Neural crest cell (in vitro differentiated cells): ENCODE results near the gene EDDM13. TPM values are rescaled to one million over a fixed set of nuclear protein-coding genes. Genes with fewer than 3 reads are reported as not detected.
"Not testable (repeated sequence)": the region's sequence is repeated elsewhere in the genome, so short reads cannot be mapped to it uniquely, and the experiment has no call there.

Experiments used
- DNase-seq: peaks from one replicate; pipeline ENCODE4 v3.0.0; 2021; ENCODE audit warnings: low read depth, mixed read lengths, low spot score
- H3K27ac Mint-ChIP-seq: one replicate; pipeline ENCODE4 v1.8.0; 2021; ENCODE audit warnings: mild to moderate bottlenecking, mixed read lengths; ENCODE audit not compliant: unreplicated experiment
- H3K27me3 Mint-ChIP-seq: 2 replicates; pipeline ENCODE4 v1.8.0; 2021; ENCODE audit warnings: low read depth, mild to moderate bottlenecking, mixed read lengths
- H3K36me3 Mint-ChIP-seq: 2 replicates; pipeline ENCODE4 v1.8.0; 2021; ENCODE audit warnings: low read depth, mild to moderate bottlenecking, mixed read lengths
- H3K4me1 Mint-ChIP-seq: 2 replicates; pipeline ENCODE4 v1.8.0; 2021; ENCODE audit warnings: mixed read lengths
- H3K4me3 Mint-ChIP-seq: one replicate; pipeline ENCODE4 v1.8.0; 2021; ENCODE audit warnings: mild to moderate bottlenecking, mixed read lengths
- H3K9me3 Mint-ChIP-seq: 2 replicates; pipeline ENCODE4 v1.8.0; 2021; ENCODE audit warnings: mixed read lengths
- CTCF ChIP-seq: fragments of 200-600 bp; sonication (generic); conservative IDR thresholded peaks from 2 replicates; pipeline ENCODE4 v1.5.0; 2021; ENCODE audit warnings: antibody characterized with exemption, mild to moderate bottlenecking
- total RNA-seq: library from RNA; stranded (reverse); gene quantifications from 2 replicates; pipeline ENCODE4 v1.2.1, GENCODE V29; 2021

Gene EDDM13
- total RNA-seq, 1 donor from 2014 or later, result not detected

- DNase-seq, result no peak
- peaks cover 4% of the 10 kb centered on the region for H3K4me1 Mint-ChIP-seq
- peaks cover 19% of the 10 kb centered on the region for H3K27me3 Mint-ChIP-seq
- TF ChIP-seq CTCF, result no peak
- H3K4me3 Mint-ChIP-seq, result no peak overlapping the region
- no peak overlapping the region for H3K27ac Mint-ChIP-seq
- no peaks in the 10 kb centered on the region for H3K36me3 Mint-ChIP-seq
- peaks cover 8% of the 10 kb centered on the region for H3K9me3 Mint-ChIP-seq
Measured at GRCh38 chr19:56324436-56324835, 51.9 kb downstream of the EDDM13 start.

- TF ChIP-seq CTCF, result no peak
- Mint-ChIP-seq H3K9me3 (peaks cover 8% of the 10 kb centered on the region), H3K36me3 (peaks cover 3% of the 10 kb centered on the region), H3K4me1 (no peaks in the 10 kb centered on the region), H3K27ac (no peak overlapping the region), H3K4me3 (no peak overlapping the region), H3K27me3 (peaks cover 13% of the 10 kb centered on the region)
- no peak for DNase-seq
Measured at GRCh38 chr19:56332695-56333094, 60.1 kb downstream of the EDDM13 start.

GRCh38 chr19:56333506-56333905, 61.0 kb downstream of the EDDM13 start:
- TF ChIP-seq CTCF, result peak; percentile 85
- peaks cover 3% of the 10 kb centered on the region for H3K36me3 Mint-ChIP-seq
- DNase-seq, result peak; percentile 32
- peaks cover 13% of the 10 kb centered on the region for H3K27me3 Mint-ChIP-seq
- H3K4me1 Mint-ChIP-seq, result no peaks in the 10 kb centered on the region
- no peak overlapping the region for H3K4me3 Mint-ChIP-seq
- no peak overlapping the region for H3K27ac Mint-ChIP-seq
- peaks cover 8% of the 10 kb centered on the region for H3K9me3 Mint-ChIP-seq

- H3K36me3 Mint-ChIP-seq, H3K4me3 Mint-ChIP-seq, H3K27ac Mint-ChIP-seq, H3K4me1 Mint-ChIP-seq, DNase-seq: not testable (repeated sequence)
- Mint-ChIP-seq H3K27me3 (peaks cover 11% of the 10 kb centered on the region), H3K9me3 (peaks cover 11% of the 10 kb centered on the region)
Measured at GRCh38 chr19:56335371-56335770, 62.8 kb downstream of the EDDM13 start.

GRCh38 chr19:56337077-56337476, 64.5 kb downstream of the EDDM13 start:
- H3K36me3 Mint-ChIP-seq, result peaks cover 14% of the 10 kb centered on the region
- peaks cover 15% of the 10 kb centered on the region for H3K9me3 Mint-ChIP-seq
- H3K4me1 Mint-ChIP-seq, DNase-seq, H3K27ac Mint-ChIP-seq, H3K27me3 Mint-ChIP-seq, H3K4me3 Mint-ChIP-seq: not testable (repeated sequence)

- not testable (repeated sequence) for H3K27ac Mint-ChIP-seq, DNase-seq, H3K4me1 Mint-ChIP-seq, H3K27me3 Mint-ChIP-seq, H3K4me3 Mint-ChIP-seq
- Mint-ChIP-seq H3K9me3 (peaks cover 20% of the 10 kb centered on the region), H3K36me3 (peaks cover 23% of the 10 kb centered on the region)
Measured at GRCh38 chr19:56339031-56339430, 66.5 kb downstream of the EDDM13 start.

GRCh38 chr19:56341948-56342347, 69.4 kb downstream of the EDDM13 start:
- Mint-ChIP-seq H3K27ac (no peak overlapping the region), H3K36me3 (peaks cover 24% of the 10 kb centered on the region), H3K4me3 (no peak overlapping the region)

More at GRCh38 chr19:56341948-56342347, 69.4 kb downstream of the EDDM13 start:
- TF ChIP-seq CTCF, result no peak
- H3K4me1 Mint-ChIP-seq, result no peaks in the 10 kb centered on the region
- H3K27me3 Mint-ChIP-seq, result no peaks in the 10 kb centered on the region
- DNase-seq, result no peak
- peaks cover 19% of the 10 kb centered on the region for H3K9me3 Mint-ChIP-seq
